HG03108 (cell line): Measurements from ENCODE around the gene PRR15L.
A peak's percentile ranks its signal among the peaks of the same experiment; 100 is the strongest.
"Not testable (repeated sequence)": the region's sequence is repeated elsewhere in the genome, so short reads cannot be mapped to it uniquely, and the experiment has no call there.

ENCODE experiments used
- ATAC-seq: cut with Tn5 transposase; IDR thresholded peaks from one replicate; pipeline ENCODE4 v1.9.1; 2021; ENCODE audit warnings: moderate library complexity; ENCODE audit not compliant: unreplicated experiment

The PRR15L gene

GRCh38 chr17:47941246-47942095 is 16.2 kb downstream of the PRR15L start, which contains the start of gene PNPO:
PNPO (plus strand) TSS chr17:47941571; CDS start chr17:47941676, 105 bp downstream.
- ATAC-seq = peak; percentile 93

DNA sequence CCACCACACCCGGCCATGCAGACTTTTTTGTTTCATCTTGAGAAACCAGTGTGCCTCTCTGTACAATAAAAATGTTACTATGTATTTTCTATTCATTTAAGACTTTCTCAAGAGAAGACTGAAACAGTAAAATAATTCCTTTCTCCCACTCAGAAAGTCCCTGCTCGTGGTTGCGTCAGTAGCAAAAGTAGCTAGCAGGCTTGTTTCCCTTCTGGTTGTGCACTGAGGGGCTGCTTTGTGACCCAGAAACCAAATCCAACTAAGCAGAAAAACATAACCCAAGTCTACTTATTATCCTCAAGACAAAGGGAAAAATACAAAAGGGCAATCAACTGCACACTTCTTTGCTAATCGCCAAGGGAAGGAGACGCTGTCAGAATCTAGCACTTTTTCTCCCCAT is 19.7 kb downstream of the PRR15L start:
- no peak for ATAC-seq

DNA sequence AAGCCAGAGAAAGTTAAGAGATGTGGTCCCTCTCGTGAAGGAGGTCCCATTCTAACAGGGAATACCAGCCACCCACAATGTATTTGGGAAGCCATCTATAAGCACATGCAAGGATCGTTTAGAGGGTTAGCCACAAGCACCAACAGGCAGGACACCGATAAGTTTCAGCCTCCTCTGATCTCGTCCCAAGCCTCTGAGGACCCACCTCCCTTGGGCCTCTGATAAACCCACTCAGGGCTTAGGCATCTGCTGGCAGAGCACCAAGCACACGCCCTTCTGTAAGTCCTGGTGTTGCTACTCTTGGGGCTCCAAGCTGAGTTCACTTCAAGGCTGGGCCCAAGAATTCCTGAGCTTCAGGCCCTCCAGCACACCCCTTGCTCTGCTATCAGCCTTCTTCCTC is 21.7 kb downstream of the PRR15L start:
- no peak for ATAC-seq

- not testable (repeated sequence) for ATAC-seq
Observed at GRCh38 chr17:47935468-47935867, 22.2 kb downstream of the PRR15L start.

DNA sequence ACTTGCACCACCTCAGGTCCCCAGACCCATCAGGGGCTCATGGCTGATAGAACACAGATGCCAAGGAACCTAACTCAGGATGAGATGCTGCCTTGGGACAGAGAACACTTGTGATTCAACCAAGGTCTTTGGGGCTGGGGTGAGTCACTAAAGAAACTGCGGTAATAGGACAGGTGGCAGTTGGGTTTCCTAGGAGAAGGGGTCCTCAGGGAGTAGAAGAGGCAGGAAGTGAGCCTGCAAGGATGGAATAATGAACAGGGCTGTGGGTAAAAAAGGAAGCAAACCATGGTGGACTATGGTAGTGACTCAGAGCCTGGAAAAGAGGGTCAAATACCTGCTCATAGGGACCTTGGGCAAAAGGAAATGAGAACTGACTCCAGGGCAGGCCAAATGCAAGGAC is 22.8 kb downstream of the PRR15L start:
- no peak for ATAC-seq

DNA sequence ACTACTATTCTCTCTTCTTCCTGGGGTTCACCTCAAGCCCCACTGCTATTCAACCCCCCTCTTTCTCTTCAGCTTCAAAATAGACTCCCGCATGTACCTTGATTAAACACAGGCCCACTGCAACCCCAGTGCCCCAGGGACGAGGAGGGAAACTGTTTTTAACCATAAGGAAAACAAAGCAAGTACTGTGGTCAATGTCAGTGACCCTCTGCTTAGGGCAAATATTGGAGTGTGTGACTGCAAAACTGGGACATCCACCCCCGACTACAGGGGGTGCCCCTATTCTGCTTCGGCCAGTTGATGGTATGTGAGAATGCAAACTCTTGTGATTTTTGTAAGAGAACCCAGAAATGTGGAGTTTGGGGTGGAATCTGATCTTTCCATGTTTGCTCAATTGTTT is 25.8 kb downstream of the PRR15L start:
- ATAC-seq = no peak

DNA sequence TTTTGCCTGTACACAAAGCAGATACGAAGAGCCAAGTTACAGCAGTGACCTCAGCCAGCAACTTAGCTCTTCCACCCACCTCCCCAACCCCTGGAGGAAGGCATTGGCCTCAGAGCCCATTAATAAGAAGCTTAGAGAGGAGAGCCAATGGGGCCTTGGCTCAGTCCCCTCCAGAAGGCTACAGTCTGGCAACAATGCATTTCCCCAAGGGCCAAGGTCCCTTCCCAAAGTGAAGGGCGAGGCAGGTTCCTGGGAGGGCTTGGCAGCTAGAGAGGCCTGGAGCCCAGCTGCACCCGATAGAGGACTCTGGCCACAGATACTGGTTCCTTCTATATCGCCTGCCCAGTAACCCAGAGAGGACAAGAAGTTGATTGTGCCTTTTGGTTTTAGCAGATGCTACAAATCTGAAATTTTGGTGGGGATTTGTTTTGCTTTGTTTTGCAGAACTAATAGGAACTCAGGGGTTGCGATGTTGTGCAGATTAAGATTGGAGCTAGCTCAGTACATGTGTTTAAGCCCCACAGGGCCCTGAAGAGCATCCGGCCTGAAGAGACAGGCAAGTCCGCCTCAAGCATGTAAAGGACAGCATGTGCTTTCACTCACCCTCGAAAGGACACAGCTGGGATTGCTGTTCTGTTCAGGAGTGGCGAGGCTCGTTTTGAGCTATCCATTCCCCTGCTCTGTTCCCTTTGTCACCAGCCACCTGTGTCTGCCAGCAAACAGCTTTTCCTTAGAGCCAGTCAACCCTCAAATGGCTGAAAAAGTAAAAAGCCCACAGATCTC is 28.3 kb downstream of the PRR15L start:
- ATAC-seq = no peak

DNA sequence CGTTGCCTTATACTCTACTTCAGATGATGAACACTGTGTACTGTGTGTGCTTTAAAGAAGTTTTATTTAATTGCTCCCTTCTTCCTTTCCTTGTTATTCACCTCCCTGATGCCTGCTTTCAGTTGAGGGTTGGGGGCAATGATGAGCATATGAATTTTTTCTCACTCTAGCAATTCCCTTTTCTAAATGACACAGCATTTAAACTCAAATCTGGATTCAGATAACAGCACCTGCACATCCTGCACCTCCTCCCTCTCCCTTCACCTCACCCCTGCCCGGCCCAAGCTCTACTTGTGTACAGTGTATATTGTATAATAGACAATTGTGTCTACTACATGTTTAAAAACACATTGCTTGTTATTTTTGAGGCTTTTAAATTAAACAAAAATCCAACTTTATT is 29.3 kb downstream of the PRR15L start:
- ATAC-seq = no peak

DNA sequence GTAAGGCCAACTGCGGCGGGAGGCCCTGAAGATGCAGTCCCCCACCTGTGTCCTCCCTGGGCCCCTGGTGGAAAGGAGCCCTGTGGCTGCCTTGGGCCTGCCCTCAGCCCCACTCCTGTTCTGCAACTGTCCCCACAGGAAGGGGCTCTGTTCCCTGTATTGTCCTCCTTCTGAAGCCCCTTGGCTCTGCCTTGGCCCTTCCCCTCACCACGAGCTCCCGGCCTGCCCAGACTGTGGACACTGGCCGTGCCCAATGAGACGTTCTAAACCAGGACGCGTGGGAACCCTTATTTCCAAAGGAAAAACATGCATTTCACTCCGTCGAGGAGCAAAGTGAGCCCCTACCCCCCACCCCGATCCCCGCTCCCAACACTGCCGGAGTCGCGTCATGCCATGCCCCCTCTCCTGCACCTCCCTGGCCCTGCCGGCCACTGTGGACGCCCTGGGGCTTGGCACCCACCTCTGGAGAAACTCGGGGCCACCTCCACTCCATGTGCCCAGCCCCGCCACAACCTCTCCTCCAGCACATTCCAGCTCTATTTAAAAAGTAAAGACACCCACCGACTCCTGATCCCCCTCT is 29.8 kb downstream of the PRR15L start:
- ATAC-seq = no peak

DNA sequence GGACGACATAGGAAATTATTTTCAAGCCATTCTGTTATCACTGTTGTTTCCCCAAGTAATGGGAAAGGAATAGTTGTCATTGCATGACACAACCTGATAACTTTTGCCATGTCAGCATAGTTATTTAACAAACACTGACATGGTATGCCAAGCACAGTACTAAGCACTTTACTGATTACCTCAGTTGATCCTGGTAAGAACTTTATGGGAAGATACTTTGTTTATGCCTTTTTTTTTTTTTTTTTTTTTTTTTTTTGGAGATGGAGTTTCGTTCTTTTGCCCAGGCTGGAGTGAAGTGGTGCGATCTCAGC is 32.0 kb downstream of the PRR15L start:
- ATAC-seq = no peak

DNA sequence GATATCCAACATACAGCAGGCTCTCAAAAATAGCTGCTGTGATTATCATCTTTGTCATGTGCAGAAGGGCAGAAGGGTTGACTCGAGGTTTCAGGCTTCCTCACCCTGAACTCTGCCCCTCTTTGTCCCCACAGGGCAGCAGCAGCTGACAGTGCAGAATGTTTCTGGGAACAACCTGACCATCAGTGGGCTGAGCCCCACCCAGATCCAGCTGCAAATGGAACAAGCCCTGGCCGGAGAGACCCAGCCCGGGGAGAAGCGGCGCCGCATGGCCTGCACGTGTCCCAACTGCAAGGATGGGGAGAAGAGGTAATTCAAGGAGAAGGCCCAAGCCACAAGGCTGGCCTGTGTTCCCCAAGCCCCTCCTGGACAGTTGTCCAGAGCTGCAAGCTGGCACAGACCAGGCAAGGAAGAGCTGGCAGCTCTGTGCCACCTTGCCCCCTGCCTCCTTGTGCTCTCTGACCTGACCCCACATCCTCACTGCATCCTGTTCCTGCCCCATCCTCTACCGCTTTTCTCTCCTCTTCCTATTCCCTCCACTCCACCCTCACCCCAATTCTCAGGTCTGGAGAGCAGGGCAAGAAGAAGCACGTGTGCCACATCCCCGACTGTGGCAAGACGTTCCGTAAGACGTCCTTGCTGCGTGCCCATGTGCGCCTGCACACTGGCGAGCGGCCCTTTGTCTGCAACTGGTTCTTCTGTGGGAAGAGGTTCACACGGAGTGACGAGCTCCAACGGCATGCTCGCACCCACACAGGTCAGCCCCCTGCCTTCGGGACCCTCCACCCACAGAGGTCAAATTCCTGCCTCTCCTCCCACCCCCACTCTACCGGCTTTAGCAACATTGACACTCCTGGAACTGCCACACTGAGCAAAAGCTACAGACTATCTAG is 32.7 kb downstream of the PRR15L start:
- ATAC-seq = no peak

GRCh38 chr17:47919889-47920288 is 37.8 kb downstream of the PRR15L start:
- not testable (repeated sequence) for ATAC-seq

DNA sequence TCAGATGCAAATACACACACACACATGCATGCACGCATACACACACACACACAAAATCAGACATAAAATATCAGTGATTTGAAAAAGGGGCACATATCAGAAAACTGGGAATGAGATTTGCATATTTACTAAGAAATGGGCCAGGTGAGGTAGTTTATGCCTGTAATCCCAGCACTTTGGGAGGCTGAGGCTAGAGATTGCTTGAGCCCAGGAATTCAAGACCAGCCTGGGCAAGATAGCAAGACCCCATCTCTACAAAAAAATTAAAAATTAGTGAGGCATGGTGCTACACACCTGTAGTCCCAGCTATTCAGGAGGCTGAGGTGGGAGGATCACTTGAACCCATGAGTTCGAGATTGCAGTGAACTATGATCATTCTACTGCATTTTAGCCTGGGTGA is 38.7 kb downstream of the PRR15L start:
- ATAC-seq = no peak

GRCh38 chr17:47918006-47918405 is 39.7 kb downstream of the PRR15L start:
- no peak for ATAC-seq

DNA sequence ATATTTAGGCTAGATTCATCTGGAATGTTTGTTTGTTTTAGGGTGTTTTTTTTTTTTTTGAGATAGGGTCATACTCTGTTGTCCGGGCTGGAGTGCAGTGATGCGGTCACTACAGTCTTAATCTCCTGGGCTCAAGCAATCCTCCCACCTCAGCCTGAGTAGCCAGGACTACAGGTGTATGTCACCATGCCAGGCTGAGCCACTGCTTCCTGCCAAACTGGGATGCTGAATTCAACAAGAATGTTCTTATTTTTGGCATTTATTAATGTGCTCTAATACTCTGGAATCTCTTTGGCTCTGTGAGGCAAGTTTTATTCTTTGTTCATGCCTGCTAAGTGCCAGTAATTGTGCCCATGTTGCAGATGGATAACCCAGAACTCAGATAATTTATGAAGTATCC is 40.1 kb downstream of the PRR15L start:
- ATAC-seq = no peak

DNA sequence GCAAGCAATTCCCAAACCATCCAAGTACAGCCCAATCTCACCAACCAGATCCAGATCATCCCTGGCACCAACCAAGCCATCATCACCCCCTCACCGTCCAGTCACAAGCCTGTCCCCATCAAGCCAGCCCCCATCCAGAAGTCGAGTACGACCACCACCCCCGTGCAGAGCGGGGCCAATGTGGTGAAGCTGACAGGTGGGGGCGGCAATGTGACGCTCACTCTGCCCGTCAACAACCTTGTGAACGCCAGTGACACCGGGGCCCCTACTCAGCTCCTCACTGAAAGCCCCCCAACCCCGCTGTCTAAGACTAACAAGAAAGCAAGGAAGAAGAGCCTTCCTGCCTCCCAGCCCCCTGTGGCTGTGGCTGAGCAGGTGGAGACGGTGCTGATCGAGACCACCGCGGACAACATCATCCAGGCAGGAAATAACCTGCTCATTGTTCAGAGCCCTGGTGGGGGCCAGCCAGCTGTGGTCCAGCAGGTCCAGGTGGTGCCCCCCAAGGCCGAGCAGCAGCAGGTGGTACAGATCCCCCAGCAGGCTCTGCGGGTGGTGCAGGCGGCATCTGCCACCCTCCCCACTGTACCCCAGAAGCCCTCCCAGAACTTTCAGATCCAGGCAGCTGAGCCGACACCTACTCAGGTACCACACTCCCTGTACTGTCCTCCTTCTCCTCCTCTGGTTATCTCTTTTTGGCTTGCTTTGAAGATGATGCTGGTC is 41.0 kb downstream of the PRR15L start:
- ATAC-seq = no peak

GRCh38 chr17:47915776-47916398 is 41.8 kb downstream of the PRR15L start:
- no peak for ATAC-seq

- no peak for ATAC-seq
Observed at GRCh38 chr17:47914306-47914948, 43.3 kb downstream of the PRR15L start.

DNA sequence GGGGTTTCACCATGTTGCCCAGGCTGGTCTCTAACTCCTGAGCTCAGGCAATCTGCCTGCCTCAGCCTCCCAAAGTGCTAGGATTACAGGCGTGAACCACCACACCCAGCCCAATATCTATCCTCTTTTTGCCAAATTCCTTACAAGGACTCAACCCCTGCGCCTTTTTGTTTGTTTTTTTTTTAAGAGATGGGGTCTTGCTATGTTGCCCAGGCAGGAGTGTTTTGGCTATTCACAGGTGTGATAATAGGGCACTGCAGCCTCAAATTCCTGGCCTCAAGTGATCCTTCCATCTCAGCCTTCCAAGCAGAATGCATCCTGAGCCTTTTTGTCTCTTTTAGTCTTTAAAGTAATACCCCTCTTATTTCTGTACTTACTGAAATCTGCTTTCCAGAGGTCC is 44.6 kb downstream of the PRR15L start:
- no peak for ATAC-seq
